Measurements from ENCODE around the gene HIBADH.
"Not testable (repeated sequence)": the region's sequence is repeated elsewhere in the genome, so short reads cannot be mapped to it uniquely, and the experiment has no call there.

Gene HIBADH

DNA sequence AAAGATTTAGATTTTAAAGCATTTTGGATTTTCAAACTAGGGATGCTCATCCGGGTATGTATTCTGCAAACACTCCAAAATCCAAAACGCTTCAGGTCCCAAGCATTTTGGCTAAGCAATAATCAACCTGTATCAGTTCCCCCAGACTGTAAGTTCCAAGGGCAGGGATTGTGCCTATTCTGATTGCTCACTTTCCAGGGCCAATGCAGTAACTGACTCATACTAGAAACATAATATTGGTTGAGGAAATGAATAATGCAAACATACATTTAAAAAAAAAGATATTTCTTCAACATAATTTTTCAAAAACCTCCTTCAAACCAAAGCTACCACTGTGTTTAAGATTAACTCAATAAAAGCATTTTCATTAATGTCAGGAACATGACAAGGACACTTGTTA lies 69.5 kb downstream of the HIBADH start:
- no peak for DNase-seq

DNA sequence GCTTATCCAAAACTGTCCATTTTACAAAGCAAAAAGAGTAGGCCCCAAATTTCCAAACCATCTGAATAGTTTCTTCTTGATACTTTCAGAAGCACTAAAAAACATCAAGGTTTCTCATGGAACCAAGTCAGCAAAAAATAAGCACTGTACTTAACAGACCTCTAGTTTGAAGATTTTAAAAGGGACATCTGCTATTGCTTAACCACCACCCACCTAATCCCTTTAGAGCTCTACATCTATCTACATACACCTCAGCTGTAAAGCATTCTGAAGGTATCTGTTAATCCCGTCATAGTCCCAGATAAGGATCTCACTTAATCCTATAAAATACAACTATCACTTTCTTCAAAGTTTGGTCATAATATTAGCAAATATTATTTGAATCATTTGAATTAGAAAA lies 72.3 kb downstream of the HIBADH start:
- DNase-seq, result no peak

DNA sequence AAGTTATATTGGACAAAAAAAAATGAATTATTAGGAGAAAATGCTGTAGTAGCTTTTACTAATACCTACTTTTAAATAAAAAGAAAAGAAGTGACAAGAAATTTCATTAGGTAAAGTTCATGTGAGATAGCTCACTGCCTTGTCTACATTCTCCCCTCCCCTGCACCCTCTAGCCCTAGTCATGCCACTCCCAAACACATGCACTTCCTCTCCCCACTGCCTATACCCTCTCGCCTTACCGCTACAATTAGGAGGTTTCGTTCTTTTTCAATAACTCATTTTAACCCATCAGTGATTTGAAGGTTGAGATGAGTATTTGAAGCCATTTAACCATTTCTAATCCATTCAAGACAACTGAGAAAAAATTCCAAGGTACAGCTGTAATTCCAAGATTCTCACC lies 75.3 kb downstream of the HIBADH start:
- no peak for DNase-seq

DNA sequence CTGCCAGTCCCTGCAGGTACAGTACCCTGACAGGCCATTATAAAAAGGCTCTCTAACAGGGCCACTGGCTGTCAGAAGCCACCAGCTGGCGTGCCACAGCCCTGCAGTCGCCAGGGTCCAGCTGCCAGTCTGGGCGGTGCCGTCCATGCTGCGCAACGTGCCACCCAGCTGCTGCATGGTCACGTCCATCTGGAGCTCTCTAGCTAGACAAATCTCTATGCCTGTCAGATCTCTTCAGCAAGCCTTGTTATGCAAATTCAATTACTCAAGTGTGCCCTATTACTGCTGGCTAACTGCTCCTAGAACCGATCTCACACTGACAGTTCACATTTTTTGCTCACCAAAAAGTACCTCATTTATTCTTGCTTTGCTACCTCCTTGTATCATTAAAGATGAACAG lies 75.9 kb downstream of the HIBADH start:
- DNase-seq, result no peak

DNA sequence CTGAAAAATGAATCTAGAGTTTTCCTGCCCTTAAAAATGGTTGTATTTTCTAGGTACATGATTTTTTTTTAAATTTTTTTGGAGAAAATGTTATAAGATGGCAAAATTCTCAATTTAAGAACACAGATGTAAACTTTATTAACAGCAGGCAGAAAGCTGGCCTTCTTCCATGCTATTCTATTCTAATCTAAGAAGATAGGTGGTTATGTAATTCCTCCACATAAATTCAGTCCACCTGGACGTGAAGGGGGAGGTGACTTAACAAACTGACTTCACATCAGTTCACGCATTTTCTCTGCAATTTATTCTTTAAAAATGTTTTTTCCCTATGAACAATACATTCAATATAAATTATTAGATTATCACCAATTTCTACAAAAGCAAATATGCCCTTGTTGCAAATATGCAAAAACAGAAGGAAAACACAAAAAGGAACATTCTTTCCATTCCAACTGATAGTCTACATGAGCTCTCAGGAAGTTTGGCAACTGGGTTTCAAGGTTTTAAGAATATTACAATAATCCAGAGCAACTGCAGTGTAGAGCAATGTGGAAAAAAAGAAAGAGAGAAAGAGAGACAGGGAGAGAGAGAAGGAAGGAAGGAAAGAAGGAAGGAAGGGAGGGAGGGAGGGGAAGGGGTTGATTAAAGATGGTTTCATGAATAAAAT lies 76.8 kb downstream of the HIBADH start:
- DNase-seq, result no peak

DNA sequence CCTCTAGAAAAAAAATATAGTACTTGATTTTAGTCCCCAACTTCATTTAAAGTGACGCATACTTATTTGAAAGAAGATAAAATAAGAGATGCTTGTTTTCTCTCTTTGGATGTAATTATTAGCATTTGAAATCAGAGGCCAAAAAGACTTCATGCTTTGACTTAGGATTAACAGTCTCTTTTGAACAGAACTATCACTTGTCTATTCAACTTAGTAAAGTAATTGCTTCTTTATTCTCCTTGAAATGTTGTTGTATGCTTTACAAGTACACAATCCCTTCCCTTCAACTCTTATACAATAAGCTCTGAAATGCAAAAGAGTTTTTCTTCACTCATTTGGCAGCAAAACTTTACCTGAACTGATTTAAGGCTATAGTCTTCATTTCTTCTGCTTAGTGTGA lies 80.8 kb downstream of the HIBADH start:
- no peak for DNase-seq

DNA sequence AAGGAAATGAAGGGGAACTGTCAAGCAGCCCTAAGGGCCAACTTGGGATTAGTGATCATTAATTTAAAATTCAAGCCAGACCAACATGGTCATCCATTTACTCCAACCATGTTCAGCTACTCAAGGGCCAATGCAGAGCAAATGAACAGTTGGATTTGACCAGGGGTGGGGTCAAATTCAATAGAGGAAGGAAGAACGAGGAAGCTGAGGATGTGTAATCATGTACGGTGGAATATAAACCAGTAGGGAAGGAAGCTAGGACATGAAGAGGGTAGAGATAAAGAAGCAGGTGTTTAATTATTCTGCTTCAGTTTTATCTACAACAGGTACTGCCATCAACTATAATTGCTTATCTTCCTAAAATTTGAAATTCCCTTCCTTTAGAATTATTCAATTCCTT lies 81.6 kb downstream of the HIBADH start:
- no peak for DNase-seq

DNA sequence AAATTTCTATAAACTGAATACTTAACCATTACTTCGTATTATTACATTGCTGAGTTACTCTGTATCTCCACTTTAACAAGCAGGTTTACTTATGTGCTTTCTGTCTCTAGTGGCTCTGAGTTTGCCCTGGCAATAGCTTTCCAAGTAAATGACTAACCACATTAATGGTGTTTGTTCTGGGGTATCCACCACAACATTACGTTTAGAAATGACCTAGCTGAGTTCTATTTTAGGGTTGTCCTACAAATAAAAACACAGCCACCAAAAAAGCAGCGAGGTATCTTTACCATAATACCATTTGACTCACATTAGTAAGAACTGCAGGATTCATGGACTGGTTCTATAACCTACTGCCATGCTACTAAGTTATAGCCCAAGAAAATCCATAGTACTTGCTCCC lies 83.1 kb downstream of the HIBADH start:
- no peak for DNase-seq

DNA sequence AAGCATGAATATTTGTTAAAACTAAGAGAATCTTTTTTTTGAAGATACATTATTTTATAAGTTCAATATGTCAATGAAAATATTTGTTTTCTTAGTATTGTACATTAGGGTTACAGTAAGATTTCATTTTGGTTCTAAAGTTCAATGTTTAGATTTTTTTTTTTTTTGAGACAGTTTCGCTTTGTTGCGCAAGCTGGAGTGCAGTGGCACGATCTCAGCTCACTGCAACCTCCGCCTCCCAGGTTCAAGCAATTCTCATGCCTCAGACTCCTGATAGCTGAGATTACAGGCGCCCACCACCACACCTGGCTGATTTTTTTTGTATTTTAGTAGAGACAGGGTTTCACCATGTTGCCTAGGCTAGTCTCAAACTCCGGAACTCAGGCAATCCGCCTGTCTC lies 84.5 kb downstream of the HIBADH start:
- DNase-seq, result not testable (repeated sequence)

DNA sequence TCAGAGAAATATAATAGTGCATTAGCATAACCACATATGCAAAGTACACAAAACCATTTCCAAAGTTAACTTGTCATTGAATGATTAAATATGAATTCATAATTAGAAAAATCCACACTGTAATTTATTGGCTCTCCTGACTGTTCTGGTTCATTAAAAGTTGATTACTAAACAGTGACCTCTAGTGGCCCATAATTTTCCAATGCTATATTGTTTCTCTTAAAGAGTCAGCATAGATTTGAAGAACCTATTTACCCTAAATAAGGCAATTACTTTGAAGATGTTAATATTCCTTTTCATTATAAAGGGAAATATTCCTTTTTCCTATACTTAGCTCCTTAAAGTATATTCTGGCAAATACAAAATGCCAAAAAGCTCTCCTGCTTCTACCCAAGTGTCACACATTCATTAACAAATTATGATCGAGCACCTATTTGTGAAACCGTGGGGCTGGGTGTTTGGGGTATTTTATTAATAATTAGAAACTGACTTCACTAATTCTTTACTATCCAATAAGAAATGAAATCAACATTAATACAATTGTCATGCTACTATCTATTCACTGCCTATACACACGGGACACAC lies 86.2 kb downstream of the HIBADH start:
- DNase-seq, result peak; percentile 15

DNA sequence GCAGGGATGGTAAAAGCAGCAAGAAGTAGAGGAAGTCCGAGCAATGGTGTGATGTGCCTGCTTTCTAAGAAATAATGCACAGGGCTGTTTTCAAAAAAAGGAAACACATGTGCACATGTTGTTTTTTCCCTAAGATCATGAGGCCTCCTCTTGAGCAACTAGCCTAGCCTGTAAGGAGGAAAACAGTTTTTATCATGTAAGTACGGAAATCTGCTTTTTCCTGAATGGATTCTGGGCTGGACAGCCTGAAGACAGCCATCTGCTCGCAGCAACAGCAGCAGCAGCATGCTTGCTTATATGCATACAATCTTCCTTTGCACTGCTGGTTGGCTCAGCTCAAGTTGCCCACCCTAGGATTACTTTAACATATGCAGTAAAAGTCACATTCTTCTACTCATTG lies 87.1 kb downstream of the HIBADH start:
- no peak for DNase-seq

DNA sequence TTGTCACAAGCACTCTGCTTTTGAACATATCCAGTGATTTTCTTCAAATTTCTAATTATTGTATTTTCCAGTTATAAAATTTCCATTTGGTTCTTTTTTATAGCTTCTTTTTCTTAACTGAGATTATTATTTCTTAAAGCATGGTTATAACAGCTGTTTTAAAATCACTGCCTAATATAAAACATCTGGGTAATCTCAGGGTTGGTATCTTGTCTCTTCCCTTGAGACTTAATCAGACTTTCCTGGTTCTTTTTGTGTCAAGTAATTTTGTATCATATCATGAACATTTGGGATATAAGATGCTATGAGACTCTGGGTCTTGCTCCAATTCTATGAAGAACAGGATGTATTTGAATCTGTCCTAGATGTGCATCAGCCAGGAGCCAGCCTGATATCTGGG lies 93.6 kb downstream of the HIBADH start:
- no peak for DNase-seq

DNA sequence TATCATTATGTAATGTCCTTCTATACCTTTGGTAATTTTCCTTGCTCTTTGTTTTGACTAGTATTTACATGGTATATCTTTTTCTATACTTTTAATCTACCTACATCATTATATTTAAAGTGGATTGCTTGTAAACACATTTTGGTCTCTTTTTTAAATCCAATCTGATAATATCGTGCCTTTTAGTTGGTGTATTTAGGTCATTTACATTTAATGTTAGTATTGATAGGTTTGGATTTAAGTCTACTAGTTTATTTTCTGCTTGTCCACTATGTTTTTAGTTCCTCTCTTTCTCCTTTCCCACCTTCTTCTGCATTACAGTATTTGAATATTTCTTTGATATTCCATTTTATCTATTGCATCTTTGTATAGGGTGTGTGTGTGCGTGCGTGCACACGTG lies 95.4 kb downstream of the HIBADH start:
- DNase-seq, result no peak

DNA sequence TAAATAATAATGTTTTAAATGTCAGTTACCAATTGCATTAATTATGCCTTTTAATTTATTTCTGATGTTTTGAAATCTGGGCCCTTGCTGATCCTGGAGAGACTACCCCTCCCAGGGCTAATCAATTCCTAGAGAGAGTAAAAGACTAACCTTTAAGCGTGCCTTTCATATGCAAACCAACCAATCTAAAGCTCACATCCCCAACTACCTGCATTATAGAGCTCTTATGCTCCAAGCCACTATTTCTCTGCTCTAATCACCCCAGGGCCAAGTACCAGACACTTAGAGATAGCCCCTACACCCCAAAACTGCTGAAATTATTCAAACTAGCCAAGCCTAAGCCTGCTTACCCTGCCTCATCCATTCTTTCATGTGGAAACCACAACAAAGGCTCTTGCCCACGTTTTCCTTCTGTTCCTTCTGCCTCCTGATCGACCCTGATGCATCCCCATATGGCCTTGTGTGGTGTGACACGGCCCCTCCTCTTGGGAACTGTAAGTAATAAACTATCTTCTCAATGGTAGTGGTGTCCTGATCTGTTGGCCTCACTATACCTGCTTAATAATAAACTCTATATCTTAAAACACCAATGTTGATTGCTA lies 97.7 kb downstream of the HIBADH start:
- DNase-seq, result no peak

DNA sequence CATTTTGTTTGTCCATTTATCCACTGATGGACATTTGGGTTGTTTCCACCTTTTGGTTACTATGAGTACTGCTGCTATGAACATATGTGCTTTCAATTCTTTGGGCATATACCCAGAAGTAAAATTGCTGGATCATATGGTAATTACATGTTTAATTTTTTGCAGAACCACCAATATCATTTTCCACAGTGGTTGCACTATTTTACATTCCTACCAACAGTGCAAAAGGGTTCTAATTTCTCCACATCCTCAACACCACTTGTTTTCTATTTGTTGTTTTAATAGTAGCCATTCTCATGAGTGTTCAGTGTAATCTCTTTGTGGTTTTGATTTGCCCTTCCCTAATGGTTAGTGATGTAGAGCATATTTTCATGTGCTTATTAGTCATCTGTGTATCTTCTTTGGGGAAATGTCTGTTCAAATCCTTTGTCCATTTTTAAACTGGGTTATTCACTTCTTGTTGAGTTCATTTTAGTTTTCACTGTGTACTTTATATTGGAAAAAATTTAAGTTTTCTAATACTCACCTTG lies 101.9 kb downstream of the HIBADH start:
- no peak for DNase-seq

DNA sequence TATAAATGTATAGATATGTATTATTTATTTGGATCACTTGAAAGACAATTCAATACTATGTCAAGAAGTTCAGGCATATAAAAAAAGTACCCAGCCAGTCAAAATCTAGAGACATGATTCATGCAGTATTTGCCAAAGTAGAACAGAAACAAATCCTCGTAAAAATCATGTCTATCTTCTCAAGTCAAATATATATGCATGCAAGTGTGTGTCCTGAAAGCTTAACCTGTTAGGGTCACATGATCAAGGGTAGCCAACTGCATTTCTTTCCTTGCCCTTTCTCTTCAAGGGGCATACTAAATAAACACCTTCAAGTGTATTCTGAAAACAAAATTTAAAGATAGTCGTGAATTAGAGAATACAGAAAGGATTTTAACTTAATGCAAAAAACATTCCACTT lies 107.0 kb downstream of the HIBADH start:
- no peak for DNase-seq

DNA sequence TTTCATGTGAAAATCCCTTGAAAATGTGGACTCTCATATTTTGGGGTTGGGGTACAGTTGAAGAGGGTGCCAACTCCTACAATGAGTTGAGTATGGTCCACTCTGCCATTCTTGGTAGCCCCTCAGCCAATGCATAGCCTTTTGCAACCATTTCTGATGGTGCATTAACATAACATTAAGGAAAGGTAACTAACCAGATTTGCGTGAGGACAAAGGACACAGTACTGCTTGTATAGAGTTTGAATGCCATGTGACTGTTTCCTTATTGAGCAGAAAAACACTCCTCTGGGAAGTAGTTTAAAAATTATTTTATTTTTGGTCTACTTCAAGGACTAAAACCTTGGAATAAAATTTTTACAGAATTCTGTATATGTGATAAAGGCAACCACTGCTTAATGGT lies 107.9 kb downstream of the HIBADH start:
- no peak for DNase-seq

DNA sequence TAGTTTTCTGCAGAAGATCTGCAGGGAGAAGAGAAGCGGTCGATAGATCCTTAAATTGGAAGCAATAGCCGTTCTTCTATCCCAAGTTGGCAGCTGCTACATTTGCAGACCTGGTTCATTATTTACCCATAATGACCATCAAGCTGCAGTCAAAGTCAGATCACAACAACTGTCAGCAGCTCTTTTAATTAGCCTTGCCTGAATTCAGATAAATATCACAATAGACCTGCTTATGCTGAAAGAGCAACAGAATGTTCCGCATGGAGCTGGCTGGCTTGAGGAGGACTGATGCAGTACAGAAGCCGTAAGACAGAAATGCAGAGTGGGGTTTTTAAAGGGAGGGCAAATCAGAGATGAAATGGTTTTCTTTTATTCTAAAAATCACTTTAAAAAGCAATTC lies 109.4 kb downstream of the HIBADH start:
- no peak for DNase-seq

DNA sequence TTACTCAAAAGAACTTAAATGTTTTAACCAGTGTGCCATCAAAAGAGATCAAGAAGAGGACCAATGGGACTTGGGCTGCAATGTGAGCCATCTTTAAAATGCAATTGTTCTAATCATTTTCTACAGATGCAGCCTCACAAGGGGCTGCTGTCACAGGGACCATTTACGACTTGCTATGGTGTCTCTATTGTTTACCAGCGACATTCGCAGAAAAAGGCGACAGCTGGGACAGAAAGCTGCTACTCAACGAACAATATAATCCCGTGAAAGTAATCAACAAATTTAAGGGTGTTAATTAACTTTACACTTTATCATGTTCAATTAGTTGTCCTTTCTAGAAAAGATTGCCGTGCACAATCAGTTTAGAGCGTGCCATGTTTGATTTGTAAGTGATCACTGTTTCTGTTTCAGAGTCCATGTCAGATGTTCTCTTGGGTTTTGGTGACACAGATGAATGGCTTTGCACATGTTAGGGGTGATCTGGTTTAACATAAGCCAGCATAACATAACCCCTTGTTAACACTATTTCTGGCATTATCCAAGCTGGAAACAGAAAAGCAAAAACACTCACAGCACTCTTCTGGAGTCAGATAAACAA lies 110.8 kb downstream of the HIBADH start:
- no peak for DNase-seq

DNA sequence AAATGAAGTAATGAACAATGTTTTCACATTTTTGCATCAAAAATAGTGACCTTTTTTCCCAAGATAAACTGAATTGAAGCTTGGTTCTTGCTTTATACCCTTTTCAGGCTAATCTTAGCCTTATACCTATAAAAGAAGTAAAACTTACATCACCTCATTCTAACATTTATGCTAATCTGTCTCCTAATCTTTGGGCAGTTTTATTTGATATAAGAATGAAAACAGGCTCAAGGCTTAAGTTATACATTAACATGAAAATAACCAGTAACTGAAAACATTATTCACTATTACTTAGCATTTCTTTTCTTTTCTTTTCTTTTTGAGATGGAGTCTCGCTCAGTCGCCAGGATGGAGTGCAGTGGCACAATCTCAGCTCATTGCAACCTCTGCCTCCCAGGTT lies 113.1 kb downstream of the HIBADH start:
- no peak for DNase-seq

DNA sequence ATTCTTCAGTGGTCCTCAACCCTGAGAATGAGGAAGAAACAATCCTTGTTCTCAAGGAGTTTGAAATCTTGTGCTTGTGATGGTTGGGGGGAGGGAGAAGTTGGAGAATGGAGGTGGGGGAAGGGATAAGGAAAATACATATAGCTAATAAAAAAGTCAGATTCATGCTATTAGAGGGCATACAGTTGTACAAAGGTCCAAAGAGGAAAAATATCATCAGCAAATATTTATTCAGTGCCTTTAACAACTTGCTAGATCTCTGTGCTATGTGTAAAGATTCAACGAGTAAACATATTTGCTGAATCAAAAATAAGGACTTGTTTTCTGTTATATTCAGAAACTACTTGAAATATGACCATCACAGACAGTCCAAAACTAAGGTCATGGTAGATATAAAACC lies 114.4 kb downstream of the HIBADH start:
- no peak for DNase-seq

DNA sequence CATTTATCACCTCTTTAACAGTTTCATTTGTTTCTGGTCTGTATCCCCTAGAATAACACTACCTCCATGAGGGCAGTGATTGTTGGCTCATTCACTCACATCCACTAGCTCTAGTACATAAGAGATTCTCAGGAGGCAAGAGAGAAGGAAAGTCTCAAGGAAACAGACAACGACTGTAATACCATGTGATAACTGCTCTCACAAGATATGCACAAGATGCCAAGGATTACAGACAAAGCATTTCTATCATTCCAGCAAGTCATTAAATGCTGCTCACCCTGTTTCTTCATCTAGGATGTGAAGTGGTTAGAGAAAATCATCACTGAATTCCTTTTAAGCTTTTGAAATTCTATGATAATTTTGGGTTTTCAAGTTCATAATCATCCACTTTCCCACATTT lies 115.3 kb downstream of the HIBADH start:
- DNase-seq, result no peak

DNA sequence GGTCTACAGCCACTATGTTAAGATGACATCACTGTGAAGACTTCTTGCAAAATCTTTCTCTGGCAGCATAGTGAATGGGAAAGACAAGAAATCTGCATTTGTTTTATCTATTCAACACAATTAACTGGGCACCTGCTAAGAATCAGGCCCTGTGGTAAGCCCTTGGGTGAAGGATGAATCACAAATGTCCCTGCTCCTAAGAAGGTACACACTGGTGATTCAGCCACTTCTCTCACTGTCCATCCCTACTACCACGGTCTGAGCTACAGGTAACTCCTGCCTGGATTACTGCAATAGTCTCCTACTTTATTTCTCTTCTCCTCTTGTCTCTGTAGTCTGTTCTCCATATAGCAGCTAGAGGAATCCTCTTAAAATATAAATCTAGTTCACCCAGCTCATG lies 116.1 kb downstream of the HIBADH start:
- DNase-seq, result no peak

DNA sequence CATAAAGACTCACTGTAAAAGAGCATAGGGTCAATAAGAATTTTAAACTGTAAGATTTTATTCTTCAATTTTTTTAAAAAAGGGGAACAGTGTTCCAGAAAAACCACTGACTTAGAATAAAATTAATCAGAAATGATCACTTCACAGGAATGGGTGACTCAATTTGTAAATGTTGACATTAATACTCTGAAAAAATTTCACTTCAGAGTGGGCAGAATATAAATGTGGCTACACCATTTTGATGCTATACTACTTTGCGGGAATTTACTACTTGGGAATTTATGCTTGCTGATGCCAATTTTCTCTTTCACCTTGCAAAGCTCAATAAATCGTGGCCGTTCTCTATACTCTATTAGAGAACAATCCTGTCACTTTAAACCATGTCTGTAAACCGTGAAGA lies 126.9 kb downstream of the HIBADH start:
- DNase-seq, result no peak

Data from KG1 (cell line).